HG02642 (cell line): ENCODE measurements around the gene SLAMF8.

Source experiments
- ATAC-seq: cut with Tn5 transposase; IDR thresholded peaks from one replicate; pipeline ENCODE4 v1.9.1; 2021; ENCODE audit warnings: mild to moderate bottlenecking; ENCODE audit not compliant: unreplicated experiment, poor library complexity

Gene SLAMF8

GRCh38 chr1:159845751-159846629 lies 19.3 kb downstream of the SLAMF8 start:
- ATAC-seq, result no peak

DNA sequence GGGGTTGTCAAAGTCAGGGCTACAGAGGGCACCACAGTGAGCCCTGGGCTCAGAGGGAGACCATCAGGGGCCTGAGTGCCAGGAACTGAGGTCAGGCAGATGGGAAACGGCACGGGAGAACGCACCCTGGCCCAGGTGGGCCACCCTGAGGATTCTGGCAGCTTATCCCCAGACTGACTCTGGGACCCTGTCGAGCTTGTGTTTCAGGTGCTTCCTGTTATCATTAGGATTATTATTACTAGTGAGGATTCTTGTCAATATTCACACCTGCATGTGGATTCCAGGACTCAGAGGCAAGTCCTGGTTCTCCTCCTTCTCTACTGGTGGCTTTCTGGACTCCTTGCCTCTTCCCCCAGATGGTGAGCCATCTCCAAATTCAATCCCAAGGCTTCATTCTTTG lies 20.6 kb downstream of the SLAMF8 start:
- ATAC-seq, result no peak

GRCh38 chr1:159848326-159848725 lies 21.7 kb downstream of the SLAMF8 start:
- no peak for ATAC-seq

DNA sequence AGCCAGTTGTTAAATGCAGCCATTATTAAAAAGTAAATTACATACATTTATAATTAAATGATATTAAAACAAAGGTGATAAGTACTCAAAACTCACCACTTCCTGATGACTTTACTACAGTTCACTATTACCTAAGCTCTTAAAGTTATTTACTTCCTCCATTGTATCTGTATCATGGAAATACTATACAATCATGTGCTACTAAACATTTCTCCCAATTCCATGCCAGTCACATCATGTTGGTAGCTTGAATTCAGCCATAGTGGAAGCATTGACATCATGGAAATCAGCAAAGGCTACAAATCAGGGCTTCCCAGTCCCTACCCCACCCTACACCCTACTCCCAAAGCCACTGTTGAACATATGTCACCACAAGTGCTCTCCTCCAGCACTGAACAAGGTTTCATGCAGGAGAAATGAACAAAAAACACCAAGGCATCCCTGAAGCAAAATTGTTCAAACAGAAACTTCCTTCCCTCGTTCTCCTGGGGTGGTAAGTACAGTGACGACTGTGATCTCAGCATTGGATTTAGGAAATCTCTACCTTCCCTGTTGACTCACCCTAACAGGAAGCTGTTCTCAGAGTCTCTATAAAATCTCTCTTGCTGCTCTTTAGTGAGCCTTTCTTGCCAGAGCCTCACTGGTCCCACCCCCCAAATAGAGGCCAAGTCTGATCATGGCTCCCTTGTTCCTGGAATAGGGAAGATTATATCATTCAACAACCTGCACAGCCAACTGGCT lies 23.1 kb downstream of the SLAMF8 start:
- ATAC-seq, result no peak

DNA sequence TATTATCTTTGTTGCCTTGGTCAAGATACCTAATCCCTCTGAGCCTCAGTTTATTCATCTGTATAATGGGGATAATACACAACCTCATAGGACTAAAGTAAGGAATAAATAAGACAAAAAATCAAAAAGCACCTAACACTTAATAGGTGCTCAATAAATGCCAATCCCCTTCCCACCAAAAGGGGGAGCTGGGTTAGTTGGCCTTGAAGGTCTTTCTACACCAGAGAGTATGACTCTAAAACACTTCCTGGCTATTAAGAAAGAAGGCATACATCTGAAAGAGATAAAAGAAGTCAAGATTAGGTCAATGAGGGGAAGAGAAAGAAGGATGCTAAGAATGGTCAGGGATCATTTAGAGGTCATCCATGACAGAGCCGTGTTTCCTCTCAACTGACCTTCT lies 24.7 kb downstream of the SLAMF8 start:
- no peak for ATAC-seq

GRCh38 chr1:159853417-159854115 lies 26.9 kb downstream of the SLAMF8 start:
- ATAC-seq, result no peak

DNA sequence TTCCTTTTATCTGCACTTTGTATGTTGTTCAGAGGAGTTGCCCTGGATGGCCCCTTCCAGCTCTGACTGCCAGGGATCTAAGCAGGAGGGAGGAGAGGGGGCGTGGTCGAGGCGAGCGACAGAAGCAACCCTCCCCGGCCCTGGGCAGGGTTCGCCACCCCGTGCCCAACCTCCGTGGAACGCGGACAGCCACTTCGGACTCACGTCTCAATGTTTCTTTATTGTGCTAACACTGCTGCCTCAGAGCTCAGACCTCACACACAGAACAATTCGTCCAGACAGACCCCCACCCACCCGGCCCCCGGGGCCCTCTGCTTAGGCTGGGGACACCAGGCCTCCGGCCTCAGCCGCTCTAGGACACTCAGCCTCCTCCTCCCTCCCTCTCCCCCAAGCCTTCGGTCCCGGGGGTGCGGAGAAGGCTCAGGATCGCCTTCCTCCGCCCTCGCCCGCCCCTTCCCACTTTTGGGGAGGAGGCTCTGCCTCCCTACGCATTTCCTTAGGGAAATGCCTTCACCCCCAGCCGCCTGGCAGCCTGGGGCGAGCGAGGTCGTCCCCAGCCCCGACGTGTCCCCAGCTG lies 27.5 kb downstream of the SLAMF8 start:
- ATAC-seq, result peak; percentile 15

DNA sequence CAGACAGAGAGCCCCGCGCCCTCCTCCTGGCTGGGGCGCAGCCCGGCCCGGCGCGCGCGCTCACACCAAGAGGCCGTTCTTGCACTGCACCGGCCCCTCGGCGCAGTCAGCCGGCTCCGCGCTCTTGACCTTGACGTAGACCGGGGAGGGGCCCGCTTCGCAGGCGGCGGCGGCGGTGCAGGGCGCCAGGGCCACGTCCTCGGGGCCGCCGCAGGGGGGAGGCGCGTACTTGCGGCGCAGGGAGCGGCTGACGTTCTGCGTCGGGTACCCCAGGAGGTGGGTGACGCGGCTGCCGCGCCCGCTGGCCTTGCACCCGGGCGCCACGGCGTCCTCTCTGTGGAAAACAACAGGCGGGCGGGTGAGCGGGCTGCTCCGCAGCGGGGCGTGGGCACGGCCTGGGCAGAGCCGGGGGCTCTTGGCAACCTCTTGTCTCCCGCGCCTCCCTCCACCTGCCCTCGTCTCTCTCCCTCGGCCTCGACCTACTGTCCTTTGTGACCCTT lies 28.1 kb downstream of the SLAMF8 start:
- ATAC-seq, result peak; percentile 87

DNA sequence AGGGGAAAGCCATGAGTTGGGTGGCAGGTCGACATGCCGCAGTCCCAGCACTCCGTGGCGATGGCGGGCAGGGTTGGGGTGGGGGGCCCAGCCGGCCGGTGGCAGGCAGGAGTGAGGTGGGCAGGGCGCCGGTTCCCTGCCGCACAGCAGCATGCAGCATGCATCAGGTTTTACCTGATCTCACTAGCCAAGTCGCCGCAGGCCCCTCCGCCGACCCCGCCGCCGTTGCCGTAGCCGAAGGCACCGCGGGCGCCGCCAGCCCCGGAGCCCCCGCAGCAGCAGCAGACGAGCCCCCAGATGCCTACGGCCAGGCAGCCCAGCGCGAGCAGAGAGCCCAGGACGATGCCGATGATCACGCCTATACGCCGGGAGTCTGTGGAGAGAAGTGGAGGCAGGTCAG lies 29.0 kb downstream of the SLAMF8 start:
- ATAC-seq, result no peak

DNA sequence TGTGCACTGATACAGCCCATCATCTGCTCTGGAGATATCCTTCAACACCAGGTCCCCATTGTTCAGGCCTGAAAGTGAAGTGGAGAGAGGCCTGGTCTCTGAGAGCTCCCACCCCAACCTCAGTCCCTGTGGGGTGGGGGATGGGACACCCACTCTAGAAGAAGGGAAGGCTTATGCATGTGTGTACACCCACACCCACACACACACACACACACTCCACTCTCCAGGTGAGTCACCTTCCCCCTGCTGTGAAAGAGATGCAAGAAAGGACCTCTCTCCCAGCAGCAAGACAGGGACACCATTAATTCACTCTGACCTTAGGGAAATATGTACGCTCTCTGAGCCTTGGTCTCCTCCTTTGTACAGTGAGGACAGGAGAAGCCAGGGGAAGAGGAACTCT lies 29.9 kb downstream of the SLAMF8 start:
- ATAC-seq, result no peak

- no peak for ATAC-seq
Measured at GRCh38 chr1:159857889-159858288, 31.2 kb downstream of the SLAMF8 start.

DNA sequence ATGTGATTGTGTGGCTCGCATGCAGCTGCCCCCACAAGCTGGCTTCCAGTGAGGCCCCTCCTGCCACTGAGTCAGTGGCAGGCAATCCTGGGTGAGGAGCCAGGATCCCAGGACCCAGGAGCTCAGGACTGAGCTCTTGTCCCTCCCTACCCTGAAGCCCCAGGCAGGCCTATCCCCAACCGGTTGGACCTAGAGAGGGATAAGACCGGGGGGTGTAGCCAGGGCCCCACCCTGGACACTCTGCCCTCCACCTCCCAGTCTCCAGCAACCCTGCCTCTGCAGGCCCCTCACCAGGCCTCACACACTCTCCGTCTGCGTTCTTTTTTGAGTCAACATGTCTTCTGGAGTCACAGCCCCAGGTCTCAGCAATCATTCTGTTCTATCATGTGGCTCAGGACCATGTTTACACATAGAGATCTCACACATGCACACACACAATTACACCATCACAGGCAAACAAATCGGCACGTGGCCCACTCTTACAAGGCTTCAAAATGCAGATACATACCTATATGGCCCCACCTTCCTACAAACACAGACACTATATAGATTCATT lies 33.2 kb downstream of the SLAMF8 start:
- no peak for ATAC-seq

GRCh38 chr1:159860456-159860855 lies 33.8 kb downstream of the SLAMF8 start:
- ATAC-seq, result no peak

- no peak for ATAC-seq
Measured at GRCh38 chr1:159861218-159861617, 34.5 kb downstream of the SLAMF8 start.

DNA sequence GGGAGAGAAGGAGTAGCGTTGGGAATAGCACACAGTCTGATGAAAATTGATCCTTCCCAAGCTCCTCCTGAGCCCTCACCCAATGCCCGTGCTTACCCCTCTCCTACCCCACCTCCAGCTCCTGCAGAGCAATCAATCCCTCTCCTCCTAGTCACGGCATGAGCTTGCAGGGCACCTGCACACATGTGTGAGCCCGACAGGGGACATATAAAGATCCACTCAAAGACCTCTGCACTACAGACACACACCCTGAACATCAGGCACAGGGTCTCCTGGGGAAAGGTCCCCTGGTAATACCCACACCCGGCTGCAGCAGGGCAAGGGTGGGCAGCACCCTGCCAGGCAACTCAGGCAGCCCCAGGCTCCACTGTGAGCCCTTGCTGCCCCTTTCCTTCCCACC lies 35.4 kb downstream of the SLAMF8 start:
- ATAC-seq, result no peak

DNA sequence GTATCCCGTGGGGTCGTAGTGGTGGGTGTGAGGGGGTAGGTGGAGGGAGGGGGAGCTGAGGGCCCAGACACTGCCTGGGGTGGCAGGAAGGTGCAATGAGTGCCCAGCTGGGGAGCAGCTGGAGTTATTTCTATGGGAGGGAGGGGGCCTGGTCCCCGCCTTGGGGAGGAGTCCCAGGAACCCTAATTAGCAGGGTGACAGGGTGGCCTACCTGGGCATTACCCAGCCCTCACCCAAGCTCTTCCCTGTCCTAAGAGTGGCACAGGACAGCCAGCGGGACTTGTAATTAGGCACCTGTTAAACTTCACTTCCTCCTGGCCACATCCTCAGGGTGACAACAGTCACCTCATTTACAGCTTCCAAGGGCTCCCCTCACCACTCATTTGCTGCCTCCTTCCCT lies 35.9 kb downstream of the SLAMF8 start, which contains the start of gene VSIG8:
VSIG8 (minus strand) TSS at position 101 of the 400 bp plus-strand sequence. CDS start 136 bp downstream, outside the sequence.
- ATAC-seq, result no peak

- no peak for ATAC-seq
Measured at GRCh38 chr1:159864262-159864661, 37.6 kb downstream of the SLAMF8 start.

GRCh38 chr1:159866066-159866465 lies 39.4 kb downstream of the SLAMF8 start:
- no peak for ATAC-seq

DNA sequence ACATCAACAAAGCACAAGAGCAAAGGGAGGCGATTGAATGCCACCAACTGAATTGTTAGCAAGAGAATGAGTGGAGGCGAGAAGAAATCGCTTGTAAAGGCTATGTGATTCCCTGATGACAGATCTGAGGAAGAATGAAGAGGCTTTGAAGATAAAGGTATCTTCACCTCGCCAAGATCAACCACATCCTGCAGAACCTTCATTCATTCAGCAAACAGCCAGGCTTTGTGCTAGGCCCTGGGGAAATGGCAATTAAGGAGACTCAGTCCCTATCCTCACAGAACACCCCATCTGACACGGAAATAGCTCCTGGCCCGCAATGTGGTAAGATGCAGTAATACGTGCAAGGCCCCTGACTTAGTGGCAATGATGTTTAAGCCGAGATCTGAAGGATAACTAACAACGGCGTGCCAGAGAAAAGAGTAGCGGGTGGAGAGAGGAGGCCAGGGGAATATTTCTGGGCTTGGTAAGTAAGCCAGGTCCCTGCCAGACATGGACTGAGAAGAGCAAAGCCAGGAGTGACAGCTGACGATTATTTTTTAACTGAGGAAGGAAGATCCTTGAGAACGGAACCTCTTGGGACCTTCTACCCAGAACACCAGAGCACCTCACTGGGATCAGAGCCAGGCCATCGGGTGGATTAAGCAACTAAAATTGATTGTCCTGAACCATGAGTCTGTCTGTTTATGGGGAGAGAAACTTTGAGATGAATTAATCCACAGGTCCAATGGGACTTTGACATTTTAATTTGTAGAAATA lies 40.4 kb downstream of the SLAMF8 start:
- no peak for ATAC-seq
